ENCODE data around the gene RETREG1.

RETREG1 gene

GRCh38 chr5:16580382-16580781 lies 36.4 kb downstream of the RETREG1 start:
- no peak for DNase-seq

GRCh38 chr5:16579142-16579847 lies 37.5 kb downstream of the RETREG1 start:
- DNase-seq = no peak

- DNase-seq = no peak
These were observed 38.3 kb downstream of the RETREG1 start for GRCh38 chr5:16578474-16578883.

GRCh38 chr5:16577677-16578076 lies 39.1 kb downstream of the RETREG1 start:
- DNase-seq = no peak

GRCh38 chr5:16574789-16575721 lies 41.7 kb downstream of the RETREG1 start:
- peak; percentile 83 for DNase-seq

GRCh38 chr5:16573401-16573800 lies 43.4 kb downstream of the RETREG1 start:
- DNase-seq = no peak

GRCh38 chr5:16572289-16573015 lies 44.3 kb downstream of the RETREG1 start:
- DNase-seq = no peak

- DNase-seq = no peak
These were observed 45.8 kb downstream of the RETREG1 start for GRCh38 chr5:16571016-16571415.

- peak; percentile 70 for DNase-seq
These were observed 46.5 kb downstream of the RETREG1 start for GRCh38 chr5:16570121-16570815.

GRCh38 chr5:16568875-16569580 lies 47.8 kb downstream of the RETREG1 start:
- DNase-seq = peak; percentile 35

GRCh38 chr5:16567365-16567764 lies 49.4 kb downstream of the RETREG1 start:
- DNase-seq = no peak

- no peak for DNase-seq
These were observed 51.7 kb downstream of the RETREG1 start for GRCh38 chr5:16565118-16565517.

GRCh38 chr5:16564248-16564867 lies 52.4 kb downstream of the RETREG1 start:
- no peak for DNase-seq

GRCh38 chr5:16563686-16564085 lies 53.1 kb downstream of the RETREG1 start:
- no peak for DNase-seq

- no peak for DNase-seq
These were observed 55.1 kb downstream of the RETREG1 start for GRCh38 chr5:16561660-16562059.

- DNase-seq = no peak
These were observed 57.1 kb downstream of the RETREG1 start for GRCh38 chr5:16559702-16560101.

GRCh38 chr5:16558984-16559629 lies 57.7 kb downstream of the RETREG1 start:
- no peak for DNase-seq

GRCh38 chr5:16557477-16557876 lies 59.3 kb downstream of the RETREG1 start:
- DNase-seq = no peak

- DNase-seq = no peak
These were observed 62.7 kb downstream of the RETREG1 start for GRCh38 chr5:16554110-16554509.

GRCh38 chr5:16552666-16553343 lies 64.0 kb downstream of the RETREG1 start:
- DNase-seq = peak; percentile 66
